Measurements from ENCODE around the gene ATXN10. TPM values are rescaled to one million over a fixed set of nuclear protein-coding genes. Genes with fewer than 3 reads are reported as not detected.

Gene ATXN10
- total and polyA plus RNA-seq, 2 of the 8 experiments (the other 6 are each of a cell fraction or from before 2014, with no cell fraction given) = 134 to 210 TPM

GRCh38 chr22:45814198-45814597, 142.6 kb downstream of the ATXN10 start:
- no peak overlapping the region for H2BK20ac ChIP-seq (ENCODE audit: low read length)
- no peak overlapping the region for H2AFZ ChIP-seq (ENCODE audit: low read length)
- POLR2A ChIA-PET (ENCODE audit: partially characterized antibody) = no interaction called here
- no peak overlapping the region for H2BK12ac ChIP-seq (ENCODE audit: low read depth, low read length)
- no peaks in the 10 kb centered on the region for H3K9me3 ChIP-seq (ENCODE audit: insufficient read depth in 2 of 2, low read depth in 1 of 2, low read length in 1 of 2)
- H3K4me3 ChIP-seq (ENCODE audit: extremely low read depth in 1 of 4, insufficient read depth in 2 of 4, low read depth in 3 of 4, low read length in 4 of 4) = no peak overlapping the region
- H3K4me1 ChIP-seq (replicated peaks in 1 of 4; ENCODE audit: control insufficient read depth in 3 of 4, insufficient read depth in 4 of 4, low read length in 3 of 4) = peaks cover 0 to 8% (median 0%) of the 10 kb centered on the region in 4 experiments; a peak in 1 of 7 replicates
- H3K56ac ChIP-seq (replicated peaks; ENCODE audit: insufficient read length, low read depth, low read length) = no peak overlapping the region
- peaks cover 0 to 5% (median 2%) of the 10 kb centered on the region in 4 experiments; a peak in 2 of 8 replicates for H3K36me3 ChIP-seq (ENCODE audit: control insufficient read depth in 2 of 4, insufficient read depth in 4 of 4, low read length in 3 of 4)
- H2BK120ac ChIP-seq (replicated peaks; ENCODE audit: low read depth, low read length) = no peak overlapping the region
- no peak overlapping the region for H3K27ac ChIP-seq (ENCODE audit: low read depth, low read length)
- no peaks in the 10 kb centered on the region for H3K79me2 ChIP-seq (ENCODE audit: control insufficient read depth in 1 of 2, insufficient read depth in 2 of 2, low read length in 2 of 2)
- no peak overlapping the region for H2BK15ac ChIP-seq (ENCODE audit: low read length)
- H4K91ac ChIP-seq (replicated peaks; ENCODE audit: insufficient read length, low read length) = no peak overlapping the region
- H3K14ac ChIP-seq (ENCODE audit: insufficient read length) = no peak overlapping the region
- H4K20me1 ChIP-seq (replicated peaks in 1 of 2; ENCODE audit: control insufficient read depth in 1 of 2, insufficient read depth in 2 of 2, low read length in 2 of 2) = peaks cover 0 to 5% of the 10 kb centered on the region in 2 experiments
- H3K23ac ChIP-seq (ENCODE audit: insufficient read length) = no peak overlapping the region
- H3K23me2 ChIP-seq (ENCODE audit: low read depth, low read length) = no peaks in the 10 kb centered on the region
- H4K5ac ChIP-seq (ENCODE audit: insufficient read length, low read depth, low read length) = no peak overlapping the region
- CTCF ChIA-PET (ENCODE audit: partially characterized antibody) = interaction anchor here (1.0 to 2.4 kb wide), 5 partner anchors 12 to 54 kb away, joined by 3 to 8 read pairs (median 3); no protein-coding TSS in a partner anchor
- no peak overlapping the region for H2AK5ac ChIP-seq (ENCODE audit: low read depth, low read length)
- H3K4ac ChIP-seq (replicated peaks; ENCODE audit: insufficient read length, low read depth, low read length) = no peak overlapping the region
- H3K9ac ChIP-seq (replicated peaks in 1 of 4; ENCODE audit: extremely low read depth in 1 of 4, low read depth in 3 of 4, low read length in 3 of 4) = no peak overlapping the region
- H3K4me2 ChIP-seq (ENCODE audit: insufficient read depth in 1 of 2, low read depth in 2 of 2, low read length in 2 of 2) = no peak overlapping the region
- DNase-seq (ENCODE audit: low read depth in 1 of 2, low spot score in 2 of 2) (no peak), FAIRE-seq (no peak)
- H4K8ac ChIP-seq (ENCODE audit: extremely low read depth, insufficient read depth, low read length) = no peak overlapping the region
- no peak overlapping the region for H2BK5ac ChIP-seq (ENCODE audit: low read depth, low read length)
- 85% methylated on average over 2 of the region's 2 CpGs; no CpG with 5 or more reads in 1 of the 2 experiments for WGBS, 2 experiments (ENCODE audit: extremely low coverage in 1 of 2, insufficient coverage in 1 of 2, insufficient read length in 1 of 2, insufficient replicate concordance in 2 of 2, low coverage in 1 of 2, low lambda C conversion rate in 2 of 2, missing lambda C conversion rate in 1 of 2)
- no peaks in the 10 kb centered on the region for H3K27me3 ChIP-seq (replicated peaks in 1 of 4; ENCODE audit: control insufficient read depth in 3 of 4, extremely low read depth in 1 of 4, insufficient read depth in 3 of 4, low read length in 3 of 4)
- 0 out of 2 replicates have a peak, but pooled peaks cover 3% of the 10 kb centered on the region for H3K79me1 ChIP-seq (ENCODE audit: low read depth, low read length)
- H3K18ac ChIP-seq (ENCODE audit: extremely low read depth, low read length) = no peak overlapping the region
- TF ChIP-seq, protein P1, sequence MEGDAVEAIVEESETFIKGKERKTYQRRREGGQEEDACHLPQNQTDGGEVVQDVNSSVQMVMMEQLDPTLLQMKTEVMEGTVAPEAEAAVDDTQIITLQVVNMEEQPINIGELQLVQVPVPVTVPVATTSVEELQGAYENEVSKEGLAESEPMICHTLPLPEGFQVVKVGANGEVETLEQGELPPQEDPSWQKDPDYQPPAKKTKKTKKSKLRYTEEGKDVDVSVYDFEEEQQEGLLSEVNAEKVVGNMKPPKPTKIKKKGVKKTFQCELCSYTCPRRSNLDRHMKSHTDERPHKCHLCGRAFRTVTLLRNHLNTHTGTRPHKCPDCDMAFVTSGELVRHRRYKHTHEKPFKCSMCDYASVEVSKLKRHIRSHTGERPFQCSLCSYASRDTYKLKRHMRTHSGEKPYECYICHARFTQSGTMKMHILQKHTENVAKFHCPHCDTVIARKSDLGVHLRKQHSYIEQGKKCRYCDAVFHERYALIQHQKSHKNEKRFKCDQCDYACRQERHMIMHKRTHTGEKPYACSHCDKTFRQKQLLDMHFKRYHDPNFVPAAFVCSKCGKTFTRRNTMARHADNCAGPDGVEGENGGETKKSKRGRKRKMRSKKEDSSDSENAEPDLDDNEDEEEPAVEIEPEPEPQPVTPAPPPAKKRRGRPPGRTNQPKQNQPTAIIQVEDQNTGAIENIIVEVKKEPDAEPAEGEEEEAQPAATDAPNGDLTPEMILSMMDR (IDR thresholded peaks at IDR 0.05; ENCODE audit: control extremely low read depth in 1 of 3, insufficient read depth in 1 of 3, low read depth in 1 of 3, low read length in 3 of 3) = no peak
- TF ChIP-seq SP1 (IDR thresholded peaks at IDR 0.05; ENCODE audit: low read depth, low read length) (no peak), EGR1 (IDR thresholded peaks at IDR 0.05; ENCODE audit: borderline replicate concordance, low read depth, low read length) (no peak), MAFK (IDR thresholded peaks at IDR 0.05; ENCODE audit: low read depth, low read length) (no peak)

Data from H1 (cell line).